ENCODE data around the gene KLHL18. TPM values are rescaled to one million over a fixed set of nuclear protein-coding genes. Genes with fewer than 3 reads are reported as not detected.

KLHL18 gene
- total and polyA plus RNA-seq, 2 of the 4 experiments (the other 2 are of a cell fraction) = 29.1 to 76.2 TPM

DNA sequence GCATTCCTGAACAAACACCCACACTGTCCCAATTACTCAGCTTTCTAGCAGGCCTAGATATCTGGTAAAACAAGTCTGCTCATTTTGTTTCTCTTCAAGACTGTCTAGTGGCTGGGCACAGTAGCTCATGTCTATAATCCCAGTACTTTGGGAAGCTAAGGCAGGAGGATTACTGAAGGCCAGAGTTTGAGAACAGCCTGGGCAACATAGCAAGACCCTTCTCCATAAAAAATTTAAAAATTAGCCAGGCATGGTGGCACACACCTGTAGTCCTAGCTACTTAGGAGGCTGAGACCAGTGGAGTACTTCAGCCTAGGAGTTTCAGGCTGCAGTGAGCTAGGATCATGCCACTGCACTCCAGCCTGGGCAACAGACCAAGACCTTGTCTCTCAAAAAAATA is 91.8 kb downstream of the KLHL18 start:
- Histone ChIP-seq H4K91ac (ENCODE audit: insufficient read depth, low read depth, low read length) (no peak overlapping the region), H3K9me1 (ENCODE audit: insufficient read depth, low read length) (peaks cover 5% of the 10 kb centered on the region), H2BK120ac (ENCODE audit: low read depth, low read length) (no peak overlapping the region), H3K36me3 (ENCODE audit: control insufficient read depth, insufficient read depth, low read length) (no peaks in the 10 kb centered on the region), H3K4ac (ENCODE audit: low read depth, low read length) (no peak overlapping the region), H3K56ac (ENCODE audit: extremely low read depth, insufficient read depth, low read length) (no peak overlapping the region), H3K23ac (ENCODE audit: low read depth, low read length) (no peak overlapping the region), H2AFZ (replicated peaks; ENCODE audit: low read length, poor library complexity) (no peak overlapping the region), H2BK5ac (ENCODE audit: low read depth, low read length, poor library complexity, severe bottlenecking) (no peak overlapping the region), H2AK5ac (ENCODE audit: low read depth, low read length) (no peak overlapping the region), H3K18ac (ENCODE audit: low read depth, low read length) (no peak overlapping the region), H3K4me1 (ENCODE audit: control insufficient read depth, insufficient read depth, low read length) (peaks cover 2% of the 10 kb centered on the region; the same call in 1 of the 2 replicates), H3K9me3 (ENCODE audit: control insufficient read depth, insufficient read depth, low read length) (no peaks in the 10 kb centered on the region), H3K9ac (ENCODE audit: low read depth, low read length) (no peak overlapping the region), H4K8ac (ENCODE audit: low read depth in 2 of 2, low read length in 2 of 2) (no peak overlapping the region), H4K5ac (ENCODE audit: low read depth, low read length) (no peak overlapping the region), H3K27ac (ENCODE audit: insufficient read depth, low read length) (no peak overlapping the region), H3K4me2 (ENCODE audit: low read depth, low read length) (no peak overlapping the region), H3K14ac (replicated peaks; ENCODE audit: low read depth, low read length) (no peak overlapping the region), H2BK15ac (ENCODE audit: low read depth, low read length) (no peak overlapping the region), H2AK9ac (replicated peaks; ENCODE audit: low read depth, low read length, poor library complexity) (no peak overlapping the region), H4K20me1 (ENCODE audit: insufficient read depth, low read length) (no peaks in the 10 kb centered on the region), H3K27me3 (ENCODE audit: control insufficient read depth, insufficient read depth, low read length) (no peaks in the 10 kb centered on the region; the same call in 1 of the 2 replicates), H2BK20ac (ENCODE audit: low read depth, low read length) (no peak overlapping the region), H3K79me1 (ENCODE audit: low read depth in 1 of 2, low read length in 2 of 2) (peaks cover 10 to 18% of the 10 kb centered on the region in 2 experiments), H3K4me3 (ENCODE audit: insufficient read depth, low read depth, low read length) (no peak overlapping the region)
- in situ Hi-C loops (cut with MboI; ENCODE audit: low sequenced_read_pairs) = loop anchor here (25.0 kb wide), 1 partner anchor 662 kb away; the partner anchor contains the start of genes PRSS50 and TMIE
- POLR2A ChIA-PET (ENCODE audit: unreplicated experiment) = no interaction called here
- dilution Hi-C loops (cut with HindIII; ENCODE audit: low sequenced_read_pairs, unreplicated experiment) = no loop called here
- intact Hi-C loops (cut with micrococcal nuclease) = loop anchor here (5.0 kb wide), 1 partner anchor 507 kb away; no protein-coding TSS in a partner anchor
- CTCF ChIA-PET = no interaction called here
- BruUV-seq (replicated peaks) = no TSS peak
- ATAC-seq (ENCODE audit: low read depth) (no peak), DNase-seq (no peak)
- no peak for TF ChIP-seq MAFK (IDR thresholded peaks at IDR 0.05; ENCODE audit: low read depth, low read length)
- TF ChIP-seq, protein P1, sequence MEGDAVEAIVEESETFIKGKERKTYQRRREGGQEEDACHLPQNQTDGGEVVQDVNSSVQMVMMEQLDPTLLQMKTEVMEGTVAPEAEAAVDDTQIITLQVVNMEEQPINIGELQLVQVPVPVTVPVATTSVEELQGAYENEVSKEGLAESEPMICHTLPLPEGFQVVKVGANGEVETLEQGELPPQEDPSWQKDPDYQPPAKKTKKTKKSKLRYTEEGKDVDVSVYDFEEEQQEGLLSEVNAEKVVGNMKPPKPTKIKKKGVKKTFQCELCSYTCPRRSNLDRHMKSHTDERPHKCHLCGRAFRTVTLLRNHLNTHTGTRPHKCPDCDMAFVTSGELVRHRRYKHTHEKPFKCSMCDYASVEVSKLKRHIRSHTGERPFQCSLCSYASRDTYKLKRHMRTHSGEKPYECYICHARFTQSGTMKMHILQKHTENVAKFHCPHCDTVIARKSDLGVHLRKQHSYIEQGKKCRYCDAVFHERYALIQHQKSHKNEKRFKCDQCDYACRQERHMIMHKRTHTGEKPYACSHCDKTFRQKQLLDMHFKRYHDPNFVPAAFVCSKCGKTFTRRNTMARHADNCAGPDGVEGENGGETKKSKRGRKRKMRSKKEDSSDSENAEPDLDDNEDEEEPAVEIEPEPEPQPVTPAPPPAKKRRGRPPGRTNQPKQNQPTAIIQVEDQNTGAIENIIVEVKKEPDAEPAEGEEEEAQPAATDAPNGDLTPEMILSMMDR (conservative IDR thresholded peaks at IDR 0.05; ENCODE audit: low read depth, low read length) = no peak
- no peak for TF ChIP-seq RAD21 (IDR thresholded peaks at IDR 0.05; ENCODE audit: low read length)
- TF ChIP-seq RFX5 (IDR thresholded peaks at IDR 0.05; ENCODE audit: low read depth, low read length) = no peak
- no peak for TF ChIP-seq CEBPB (IDR thresholded peaks at IDR 0.05; ENCODE audit: low read depth, low read length)
- TF ChIP-seq MAZ (IDR thresholded peaks at IDR 0.05; ENCODE audit: borderline replicate concordance, low read depth, low read length) = no peak
- TF ChIP-seq SMC3 (IDR thresholded peaks at IDR 0.05; ENCODE audit: low read depth, low read length) = no peak
- TF ChIP-seq FOS (IDR thresholded peaks at IDR 0.05; ENCODE audit: low read depth, low read length) = no peak
- TF ChIP-seq, protein P2, sequence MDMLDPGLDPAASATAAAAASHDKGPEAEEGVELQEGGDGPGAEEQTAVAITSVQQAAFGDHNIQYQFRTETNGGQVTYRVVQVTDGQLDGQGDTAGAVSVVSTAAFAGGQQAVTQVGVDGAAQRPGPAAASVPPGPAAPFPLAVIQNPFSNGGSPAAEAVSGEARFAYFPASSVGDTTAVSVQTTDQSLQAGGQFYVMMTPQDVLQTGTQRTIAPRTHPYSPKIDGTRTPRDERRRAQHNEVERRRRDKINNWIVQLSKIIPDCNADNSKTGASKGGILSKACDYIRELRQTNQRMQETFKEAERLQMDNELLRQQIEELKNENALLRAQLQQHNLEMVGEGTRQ (IDR thresholded peaks at IDR 0.05; ENCODE audit: low read depth, low read length) = no peak
- no peak for TF ChIP-seq RCOR1 (IDR thresholded peaks at IDR 0.05; ENCODE audit: insufficient replicate concordance, low read length)

Measured in IMR-90 (cell line).